HepG2 (cell line): Measurements from ENCODE around the gene PLXNA4. TPM values are rescaled to one million over a fixed set of nuclear protein-coding genes. Genes with fewer than 3 reads are reported as not detected.

Source experiments
- ATAC-seq: fragments of 200-7000 bp; cut with Tn5 transposase; 3 replicates; pipeline ENCODE4 v1.9.1; 2020; ENCODE audit warnings: mild to moderate bottlenecking, moderate library complexity
- BruUV-seq: library from RNA; stranded (reverse); fragments of 400-500 nt; replicated peaks from 2 replicates; lab custom pipeline; 2021; lab: Mats Ljungman, UMichigan
- CTCF ChIA-PET: fragments of 300-600 bp; formaldehyde crosslinking; extraction: SDS; loops from one replicate; lab custom pipeline; 2021; ENCODE audit warnings: low total read pairs, inconsistent platforms, low intra/inter-chr PET ratio; lab: Yijun Ruan, JAX
- POLR2A ChIA-PET: fragments of 350-600 bp; sonication (Branson Sonifier 250); formaldehyde crosslinking; loops from one replicate; lab custom pipeline; 2020; ENCODE audit warnings: antibody characterized with exemption, inconsistent platforms; lab: Yijun Ruan, JAX
- DNase-seq: peaks from one replicate; pipeline ENCODE4 v3.0.0-alpha.2; 2015; ENCODE audit warnings: low spot score
- FAIRE-seq: peaks from 3 replicates; lab custom pipeline; 2011; peaks lifted over from hg19 to GRCh38; lab: Jason Lieb, UNC
- H2AFZ ChIP-seq: one replicate; pipeline ENCODE4 v1.6.1; 2011; ENCODE audit warnings: low read length, inconsistent platforms
- H3K27ac ChIP-seq: fragments of 300-600 bp; 3 replicates; pipeline ENCODE4 v1.8.0; 2011; ENCODE audit warnings: mixed run types, mild to moderate bottlenecking, mixed read lengths, low read length, inconsistent platforms; ENCODE audit not compliant: insufficient read depth; ENCODE audit errors: extremely low read length
- H3K27me3 ChIP-seq, 2 experiments: fragments of 200-600 bp in 1 of 2; 2 replicates in 1 of 2; 3 replicates in 1 of 2; pipeline versions ENCODE4 v1.6.0 to v1.8.0; 2011; ENCODE audit warnings: low read length in 2 of 2, mild to moderate bottlenecking in 2 of 2, moderate library complexity in 2 of 2, inconsistent platforms in 1 of 2; ENCODE audit not compliant: insufficient read depth in 2 of 2, control insufficient read depth in 1 of 2
- H3K36me3 ChIP-seq, 2 experiments: fragments of 200-600 bp in 1 of 2; replicated peaks in 1 of 2; 2 replicates in 1 of 2; 3 replicates in 1 of 2; pipeline versions ENCODE4 v1.5.1 to v1.8.0; 2011; ENCODE audit warnings: low read length in 2 of 2, inconsistent platforms in 1 of 2; ENCODE audit not compliant: insufficient read depth in 2 of 2, control insufficient read depth in 1 of 2
- H3K4me1 ChIP-seq: 2 replicates; pipeline ENCODE4 v1.5.1; 2012; ENCODE audit warnings: low read length, inconsistent platforms; ENCODE audit not compliant: insufficient read depth
- H3K4me2 ChIP-seq: 2 replicates; pipeline ENCODE4 v1.6.0; 2011; ENCODE audit warnings: low read depth, low read length, inconsistent platforms
- H3K4me3 ChIP-seq, 3 experiments: fragments of 200-600 bp in 1 of 3; sonication (generic), shearing (Covaris generic) in 1 of 3; replicated peaks in 1 of 3; 2 replicates each; pipeline ENCODE4 v1.5.1; 2011 to 2016; ENCODE audit warnings: low read length in 3 of 3, inconsistent platforms in 2 of 3, low read depth in 2 of 3, mild to moderate bottlenecking in 2 of 3, control low read depth in 1 of 3, mixed read lengths in 1 of 3; ENCODE audit not compliant: insufficient read depth in 1 of 3
- H3K79me2 ChIP-seq: one replicate; pipeline ENCODE4 v1.6.1; 2011; ENCODE audit warnings: low read length, inconsistent platforms; ENCODE audit not compliant: insufficient read depth
- H3K9ac ChIP-seq: 2 replicates; pipeline ENCODE4 v1.6.0; 2011; ENCODE audit warnings: mild to moderate bottlenecking, low read depth, low read length, inconsistent platforms; ENCODE audit not compliant: insufficient read depth
- H3K9me3 ChIP-seq: 2 replicates; pipeline ENCODE4 v1.5.1; 2012; ENCODE audit warnings: mild to moderate bottlenecking, low read length
- H4K20me1 ChIP-seq: 2 replicates; pipeline ENCODE4 v1.6.0; 2011; ENCODE audit warnings: inconsistent platforms, mild to moderate bottlenecking, low read length, moderate library complexity; ENCODE audit not compliant: insufficient read depth
- JUN ChIP-seq: sonication (generic); formaldehyde crosslinking; IDR thresholded peaks from 2 replicates; pipeline ENCODE4 v1.4.0; 2020; ENCODE audit warnings: mild to moderate bottlenecking, missing genetic modification reagents
- RERE ChIP-seq: IDR thresholded peaks from 2 replicates; pipeline ENCODE4 v1.6.1; 2016; ENCODE audit warnings: low read depth, missing genetic modification reagents, missing compliant biosample characterization
- ZNF335 ChIP-seq: sonication (generic); formaldehyde crosslinking; IDR thresholded peaks from 2 replicates; pipeline ENCODE4 v1.4.0; 2020; ENCODE audit warnings: missing genetic modification reagents
- ZNF563 ChIP-seq: sonication (generic); formaldehyde crosslinking; IDR thresholded peaks from 2 replicates; pipeline ENCODE4 v1.8.0; 2022; ENCODE audit warnings: mild to moderate bottlenecking, moderate library complexity, missing genetic modification reagents
- WGBS: methylation state at CpG from one replicate; pipeline ENCODE4 v1.1.6; 2017; ENCODE audit warnings: low lambda C conversion rate; 5-methylcytosine and 5-hydroxymethylcytosine counted together
- in situ Hi-C: cut with HindIII; loops from 2 replicates; pipeline ENCODE4 v1.10.0; 2017; ENCODE audit warnings: low pct_unique_long_range_greater_than_20kb; ENCODE audit not compliant: extremely low pct_ligation_motif_present
- intact Hi-C: fragments of 100-400 bp; cut with micrococcal nuclease; formaldehyde crosslinking; loops from one replicate; pipeline ENCODE4 v1.10.0; 2022; ENCODE audit not compliant: unreplicated experiment
- polyA plus RNA-seq, 8 experiments: library from polyadenylated mRNA; depleted of rRNA in 3 of 8; stranded (reverse) in 7 of 8; unstranded in 1 of 8; fragments of >200 nt; fragmentation: Illumina TruSeq in 4 of 8; extraction: Trizol in 4 of 8; gene quantifications; 2 replicates each; pipeline versions ENCODE4 v1.2.1 to v1.2.3, GENCODE V29; 2011 to 2016; ENCODE audit warnings: low read depth in 4 of 8, missing spikeins in 1 of 8, mixed read lengths in 1 of 8; ENCODE audit not compliant: insufficient read depth in 1 of 8
- total RNA-seq, 5 experiments: library from RNA; depleted of rRNA; stranded (reverse); fragments of >200 nt; fragmentation: Illumina TruSeq; extraction: Trizol; gene quantifications; 2 replicates each; pipeline ENCODE4 v1.2.3, GENCODE V29; 2016; ENCODE audit warnings: low read depth in 1 of 5

The PLXNA4 gene
- total and polyA plus RNA-seq, 2 of the 13 experiments (the other 11 are each of a cell fraction or from before 2014, with no cell fraction given): 0.01 to 0.04 TPM

DNA sequence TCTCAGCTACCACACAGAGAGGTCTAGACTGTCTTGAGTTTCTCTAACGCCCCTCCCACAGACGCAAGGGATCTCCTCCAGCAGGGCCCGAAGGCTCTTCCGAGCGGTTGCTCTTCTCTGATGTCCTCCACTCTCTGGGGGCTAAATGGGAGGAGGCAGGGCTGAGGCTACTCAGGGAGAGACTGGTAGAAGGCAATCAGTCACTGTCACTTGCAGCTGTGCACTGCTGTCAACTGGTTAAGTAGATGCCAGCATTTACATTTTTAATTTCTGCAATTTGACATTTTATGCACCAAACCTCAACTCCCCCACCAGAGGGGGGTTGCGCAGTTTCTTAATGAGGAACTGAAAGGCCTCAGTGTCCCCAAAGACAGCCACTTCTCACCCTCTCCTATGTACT is 442.8 kb downstream of the PLXNA4 start:
- BruUV-seq: no TSS peak
- Histone ChIP-seq H3K79me2 (no peaks in the 10 kb centered on the region), H2AFZ (no peak overlapping the region), H3K4me1 (no peaks in the 10 kb centered on the region), H4K20me1 (no peaks in the 10 kb centered on the region; the same call in 1 of the 2 replicates), H3K36me3 (no peaks in the 10 kb centered on the region), H3K9ac (no peak overlapping the region), H3K27me3 (peaks cover 0 to 15% of the 10 kb centered on the region in 2 experiments; a peak in 2 of 5 replicates), H3K4me3 (no peak overlapping the region), H3K9me3 (no peaks in the 10 kb centered on the region), H3K27ac (no peak overlapping the region), H3K4me2 (no peak overlapping the region)
- in situ Hi-C loops: no loop called here
- WGBS: 29% methylated on average over 3 of the region's 6 CpGs
- ATAC-seq: no peak
- no peak for TF ChIP-seq ZNF563 (CRISPR knock-in tag)
- TF ChIP-seq ZNF335 (CRISPR knock-in tag): no peak
- ChIA-PET CTCF (no interaction called here), POLR2A (no interaction called here)
- intact Hi-C loops: no loop called here
- no peak for DNase-seq
- no peak for FAIRE-seq

GRCh38 chr7:132131196-132131595 is 445.1 kb downstream of the PLXNA4 start:
- DNase-seq (no peak), FAIRE-seq (no peak), ATAC-seq (no peak)
- TF ChIP-seq JUN (CRISPR knock-in tag): no peak
- no peak for TF ChIP-seq RERE
- CTCF ChIA-PET: no interaction called here
- H3K4me2 ChIP-seq: no peak overlapping the region
- no peaks in the 10 kb centered on the region for H3K4me1 ChIP-seq
- in situ Hi-C loops (no loop called here), intact Hi-C loops (no loop called here)
- H3K79me2 ChIP-seq: no peaks in the 10 kb centered on the region
- no peak overlapping the region for H3K4me3 ChIP-seq
- no TSS peak for BruUV-seq
- no peak overlapping the region for H3K9ac ChIP-seq
- no peaks in the 10 kb centered on the region for H3K9me3 ChIP-seq
- no peaks in the 10 kb centered on the region; the same call in 1 of the 2 replicates for H4K20me1 ChIP-seq
- no peak overlapping the region for H2AFZ ChIP-seq
- POLR2A ChIA-PET: no interaction called here
- no peak overlapping the region for H3K27ac ChIP-seq
- peaks cover 0 to 14% of the 10 kb centered on the region in 2 experiments; a peak in 1 of 5 replicates for H3K27me3 ChIP-seq
- no peaks in the 10 kb centered on the region for H3K36me3 ChIP-seq
- WGBS: 0% methylated on average over 3 of the region's 3 CpGs
